Measurements from ENCODE around the gene PRR23C.

PRR23C gene

GRCh38 chr3:139020868-139021234 lies 23.8 kb downstream of the PRR23C start, which contains the start of gene PRR23B:
TSS of gene PRR23B (minus strand) at chr3:139020926. CDS start at chr3:139020661, 265 bp downstream.
- DNase-seq (ENCODE audit: low read depth in 2 of 2): no peak
- TF ChIP-seq CTCF (IDR thresholded peaks at IDR 0.05; ENCODE audit: low read depth, low read length): no peak

GRCh38 chr3:139020036-139020867 lies 24.4 kb downstream of the PRR23C start:
- DNase-seq (ENCODE audit: low read depth in 2 of 2): no peak
- no peak overlapping the region for H3K4me3 ChIP-seq (replicated peaks in 1 of 2; ENCODE audit: low read depth in 2 of 2, low read length in 2 of 2)
- no peak for TF ChIP-seq CTCF (IDR thresholded peaks at IDR 0.05; ENCODE audit: low read depth, low read length)

More at GRCh38 chr3:139020868-139021234, 23.8 kb downstream of the PRR23C start, which contains the start of gene PRR23B:
- H3K4me3 ChIP-seq (replicated peaks in 1 of 2; ENCODE audit: low read depth in 2 of 2, low read length in 2 of 2): no peak within 1 kb of the TSS

GRCh38 chr3:139016430-139017048 lies 28.2 kb downstream of the PRR23C start:
- DNase-seq (ENCODE audit: low read depth in 2 of 2): no peak
- TF ChIP-seq CTCF (IDR thresholded peaks at IDR 0.05; ENCODE audit: low read depth, low read length): no peak
- H3K4me3 ChIP-seq (replicated peaks in 1 of 2; ENCODE audit: low read depth in 2 of 2, low read length in 2 of 2): no peak overlapping the region

- DNase-seq (ENCODE audit: low read depth in 2 of 2): no peak
Measured at GRCh38 chr3:139006051-139006716, 38.5 kb downstream of the PRR23C start, which contains the start of gene PRR23A. TSS of gene PRR23A (minus strand) at chr3:139006268. CDS start at chr3:139006268, 0 bp downstream.

GRCh38 chr3:139005356-139005993 lies 39.2 kb downstream of the PRR23C start:
- H3K4me3 ChIP-seq (replicated peaks in 1 of 2; ENCODE audit: low read depth in 2 of 2, low read length in 2 of 2): no peak overlapping the region
- DNase-seq (ENCODE audit: low read depth in 2 of 2): no peak
- no peak for TF ChIP-seq CTCF (IDR thresholded peaks at IDR 0.05; ENCODE audit: low read depth, low read length)

More at GRCh38 chr3:139006051-139006716, 38.5 kb downstream of the PRR23C start, which contains the start of gene PRR23A:
- no peak for TF ChIP-seq CTCF (IDR thresholded peaks at IDR 0.05; ENCODE audit: low read depth, low read length)
- no peak within 1 kb of the TSS for H3K4me3 ChIP-seq (replicated peaks in 1 of 2; ENCODE audit: low read depth in 2 of 2, low read length in 2 of 2)

- no peak overlapping the region for H3K4me3 ChIP-seq (replicated peaks in 1 of 2; ENCODE audit: low read depth in 2 of 2, low read length in 2 of 2)
- no peak for DNase-seq (ENCODE audit: low read depth in 2 of 2)
- no peak for TF ChIP-seq CTCF (IDR thresholded peaks at IDR 0.05; ENCODE audit: low read depth, low read length)
Measured at GRCh38 chr3:138995706-138996105, 49.0 kb downstream of the PRR23C start.
